Muscle layer of duodenum (tissue), 2 donors: ENCODE measurements around the gene ADGRL3.

Experiments
- H3K27ac ChIP-seq: one replicate; pipeline ENCODE4 v1.7.0; 2013; ENCODE audit warnings: mild to moderate bottlenecking, low read length
- H3K27me3 ChIP-seq: one replicate; pipeline ENCODE4 v1.7.0; 2013; ENCODE audit warnings: low read depth, mild to moderate bottlenecking, control low read depth, low read length
- H3K36me3 ChIP-seq, 2 donors: one replicate each; pipeline ENCODE4 v1.7.0; 2013; ENCODE audit warnings: low read length in 2 of 2, control low read depth in 1 of 2, mild to moderate bottlenecking in 1 of 2; ENCODE audit not compliant: insufficient read depth in 2 of 2, control insufficient read depth in 1 of 2
- H3K4me1 ChIP-seq, 2 donors: one replicate each; pipeline ENCODE4 v1.7.0; 2013; ENCODE audit warnings: low read length in 2 of 2, mild to moderate bottlenecking in 2 of 2, control low read depth in 1 of 2, moderate library complexity in 1 of 2; ENCODE audit not compliant: insufficient read depth in 2 of 2, control insufficient read depth in 1 of 2
- H3K4me3 ChIP-seq, 2 donors: one replicate each; pipeline ENCODE4 v1.7.0; 2013; ENCODE audit warnings: low read length in 2 of 2, low read depth in 1 of 2, mild to moderate bottlenecking in 1 of 2
- H3K9me3 ChIP-seq, 2 donors: one replicate each; pipeline ENCODE4 v1.7.0; 2013; ENCODE audit warnings: low read length in 2 of 2, control low read depth in 1 of 2, mild to moderate bottlenecking in 1 of 2; ENCODE audit not compliant: control insufficient read depth in 1 of 2
- donor health status: healthy.

ADGRL3 gene

DNA sequence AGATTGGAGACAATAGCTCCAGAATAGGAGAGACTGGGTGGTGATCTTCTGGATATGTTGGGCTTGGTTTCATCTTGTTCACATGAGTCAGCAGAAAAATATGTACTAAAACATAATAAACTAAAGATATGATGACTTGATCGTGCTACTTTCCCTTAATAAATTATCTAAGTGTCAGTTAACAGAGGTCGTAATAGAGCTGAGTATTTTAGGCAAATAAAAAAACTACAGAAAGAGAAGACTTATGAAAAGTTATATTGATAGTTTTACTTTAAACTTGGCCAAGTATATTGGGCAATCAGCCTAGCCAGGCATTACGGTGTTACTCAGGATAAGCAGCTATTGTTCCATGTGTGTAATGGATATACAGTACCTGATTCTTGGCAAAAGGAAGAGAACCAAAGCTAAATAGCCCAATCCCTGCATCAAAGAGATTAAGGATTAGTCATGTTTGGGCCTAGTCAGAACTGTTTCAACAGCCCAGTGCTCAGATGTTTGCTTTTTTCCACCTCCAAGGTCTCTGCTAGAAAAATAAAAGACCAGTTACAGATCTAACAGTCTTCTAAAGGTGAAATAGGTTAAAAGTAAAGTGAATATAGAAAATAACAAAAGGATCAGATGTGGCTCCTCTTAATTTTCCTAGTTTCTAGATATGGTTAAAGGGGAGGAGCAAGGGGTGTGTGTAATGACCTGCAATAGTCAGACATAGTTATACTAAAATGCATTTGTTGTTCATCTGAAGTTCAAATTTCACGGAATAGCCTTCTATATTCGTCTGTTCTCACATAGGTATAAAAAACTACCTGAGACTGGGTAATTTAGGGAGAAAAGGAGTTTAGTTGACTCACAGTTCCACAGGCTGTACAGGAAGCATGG is 262.6 kb downstream of the ADGRL3 start:
- no peak overlapping the region for H3K4me3 ChIP-seq
- no peak overlapping the region for H3K27ac ChIP-seq

DNA sequence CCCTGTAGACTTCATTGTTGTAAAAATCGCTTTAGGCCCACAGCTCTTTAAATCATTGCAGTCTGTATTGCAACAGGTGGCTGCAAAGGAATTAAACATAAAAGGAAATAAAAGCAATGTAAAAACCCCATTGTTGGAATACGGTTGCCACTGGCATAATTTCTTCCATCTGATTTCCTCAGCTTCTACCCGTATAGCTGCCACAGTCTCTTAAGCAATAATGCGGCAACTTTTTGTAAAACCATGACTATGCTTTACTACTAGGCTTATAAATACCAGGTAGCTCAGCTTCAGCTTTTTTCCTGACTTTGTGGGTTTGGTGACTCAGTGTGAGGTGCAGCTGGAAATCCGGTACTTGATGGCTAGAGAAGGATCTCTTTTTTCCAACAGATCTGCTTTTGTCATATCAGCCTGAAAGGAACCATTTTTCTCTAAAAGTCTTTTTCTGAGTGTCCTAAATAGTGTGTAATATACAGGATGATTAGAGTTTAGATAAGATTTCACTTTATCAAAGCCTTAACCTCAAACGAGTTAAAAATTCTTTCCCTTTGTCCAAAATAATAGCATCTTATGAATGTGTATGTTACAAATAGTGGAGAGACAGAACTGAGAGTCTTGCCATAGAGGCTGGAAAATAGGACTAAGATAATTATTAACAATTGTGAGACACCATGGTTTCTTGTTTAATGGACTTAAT is 268.0 kb downstream of the ADGRL3 start:
- no peaks in the 10 kb centered on the region for H3K36me3 ChIP-seq
- no peak overlapping the region for H3K27ac ChIP-seq
- no peaks in the 10 kb centered on the region for H3K9me3 ChIP-seq
- H3K4me1 ChIP-seq, result no peaks in the 10 kb centered on the region
- H3K27me3 ChIP-seq, result no peaks in the 10 kb centered on the region
- H3K4me3 ChIP-seq, result no peak overlapping the region

More for the DNA sequence above, 262.6 kb downstream of the ADGRL3 start:
- Histone ChIP-seq H3K27me3 (no peaks in the 10 kb centered on the region), H3K36me3 (no peaks in the 10 kb centered on the region), H3K4me1 (no peaks in the 10 kb centered on the region), H3K9me3 (no peaks in the 10 kb centered on the region)

DNA sequence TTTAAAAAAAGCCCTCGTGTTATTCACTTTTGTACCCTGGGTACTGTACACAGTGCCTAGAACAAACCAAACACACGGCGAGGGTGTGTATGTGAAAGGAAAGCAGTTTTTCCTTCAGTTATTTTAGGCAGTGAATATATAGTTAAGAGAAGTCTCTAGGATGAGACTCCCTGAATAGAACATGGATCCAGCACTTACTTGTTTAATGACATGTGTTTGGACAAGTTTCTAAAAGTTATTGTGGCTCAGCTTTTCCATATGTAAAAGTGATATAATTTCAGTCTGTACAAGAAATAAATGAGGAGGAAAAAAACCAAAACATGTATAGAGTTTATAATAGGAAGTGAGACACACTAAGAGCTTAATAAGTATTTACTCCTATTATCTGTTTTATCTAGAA is 273.2 kb downstream of the ADGRL3 start:
- H3K36me3 ChIP-seq, result no peaks in the 10 kb centered on the region
- H3K27ac ChIP-seq, result no peak overlapping the region
- no peaks in the 10 kb centered on the region for H3K4me1 ChIP-seq
- H3K9me3 ChIP-seq, result no peaks in the 10 kb centered on the region
- H3K27me3 ChIP-seq, result no peaks in the 10 kb centered on the region
- H3K4me3 ChIP-seq, result no peak overlapping the region

DNA sequence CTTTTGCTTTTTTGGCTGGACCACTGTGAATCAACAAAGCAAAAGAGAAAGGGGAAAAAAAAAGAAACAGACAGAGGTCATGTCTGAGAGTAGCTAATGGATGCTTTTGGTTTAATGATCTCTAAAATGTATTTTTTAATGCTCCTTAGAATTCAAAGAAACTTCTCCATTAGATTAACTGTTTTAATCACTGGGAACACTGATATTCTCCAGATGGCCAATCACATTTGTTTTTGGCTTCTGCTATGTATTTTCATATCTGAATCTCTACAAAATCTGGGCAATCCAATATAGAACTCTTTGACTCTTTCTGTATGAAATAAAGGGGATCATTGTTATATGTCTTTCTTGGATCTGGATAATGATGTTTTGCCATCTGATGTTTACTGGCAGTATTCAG is 278.2 kb downstream of the ADGRL3 start:
- H3K27me3 ChIP-seq, result no peaks in the 10 kb centered on the region
- no peak overlapping the region for H3K4me3 ChIP-seq
- no peak overlapping the region for H3K27ac ChIP-seq
- H3K36me3 ChIP-seq, result no peaks in the 10 kb centered on the region
- H3K4me1 ChIP-seq, result no peaks in the 10 kb centered on the region
- no peaks in the 10 kb centered on the region for H3K9me3 ChIP-seq

DNA sequence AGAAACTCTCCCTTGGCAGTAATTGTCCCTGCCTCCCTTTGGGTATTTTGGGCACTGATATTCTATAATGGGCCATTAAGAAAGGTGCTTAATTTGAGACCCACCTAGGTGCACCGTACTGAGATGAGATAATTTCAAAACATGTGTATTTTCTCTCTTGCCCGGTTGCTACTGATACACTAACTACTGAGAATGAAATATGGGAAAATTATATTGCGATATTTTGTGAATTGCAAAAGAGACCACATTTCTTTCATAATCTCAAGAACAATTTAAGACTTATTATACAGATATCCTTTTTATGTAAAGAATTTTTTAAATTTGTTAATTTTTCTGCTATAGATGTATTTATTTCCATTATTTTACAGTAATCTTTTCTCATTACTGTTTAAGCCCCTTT is 284.9 kb downstream of the ADGRL3 start:
- H3K9me3 ChIP-seq, result no peaks in the 10 kb centered on the region
- H3K27ac ChIP-seq, result no peak overlapping the region
- no peaks in the 10 kb centered on the region for H3K27me3 ChIP-seq
- no peaks in the 10 kb centered on the region for H3K36me3 ChIP-seq
- H3K4me3 ChIP-seq, result no peak overlapping the region
- H3K4me1 ChIP-seq, result no peaks in the 10 kb centered on the region

DNA sequence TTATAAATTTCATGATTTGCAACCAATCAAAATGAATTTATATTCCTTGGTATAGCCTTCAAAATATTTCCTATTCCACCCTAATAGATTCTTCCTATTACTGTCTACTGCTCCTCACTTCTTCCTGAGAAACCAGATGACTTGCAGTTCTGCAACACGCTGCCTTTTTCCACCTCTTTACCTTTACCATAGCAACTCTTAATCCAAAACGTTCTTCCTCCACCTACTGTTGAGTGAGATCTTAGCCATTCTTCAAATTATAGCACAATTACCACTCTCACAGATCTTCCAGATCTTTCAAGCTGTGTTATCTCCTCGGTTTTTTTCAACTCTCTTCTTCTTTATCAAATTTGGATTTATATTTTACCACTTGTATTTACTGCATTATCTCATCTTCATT is 289.8 kb downstream of the ADGRL3 start:
- Histone ChIP-seq H3K4me1 (no peaks in the 10 kb centered on the region), H3K36me3 (no peaks in the 10 kb centered on the region), H3K4me3 (no peak overlapping the region), H3K9me3 (no peaks in the 10 kb centered on the region), H3K27ac (no peak overlapping the region), H3K27me3 (no peaks in the 10 kb centered on the region)

DNA sequence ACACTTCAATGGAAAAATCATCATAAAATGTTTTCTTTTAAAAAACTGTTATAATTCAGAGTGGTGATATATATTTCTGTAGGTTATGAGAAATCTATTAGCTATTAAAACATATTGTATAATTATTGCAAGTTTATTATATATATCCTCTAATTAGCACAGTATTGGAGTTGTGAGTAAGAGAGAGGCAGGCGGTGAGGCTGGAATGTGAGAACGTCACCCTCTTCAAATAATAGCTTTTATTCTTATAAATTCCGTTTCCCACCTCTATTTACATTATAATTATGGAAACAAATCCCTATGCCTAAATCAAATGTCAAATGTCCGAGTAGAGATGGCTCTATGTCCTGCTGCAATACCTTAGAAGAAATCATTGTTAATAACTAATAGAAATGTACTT is 292.9 kb downstream of the ADGRL3 start:
- H3K27me3 ChIP-seq, result no peaks in the 10 kb centered on the region
- no peaks in the 10 kb centered on the region for H3K36me3 ChIP-seq
- H3K4me3 ChIP-seq, result no peak overlapping the region
- H3K4me1 ChIP-seq, result no peaks in the 10 kb centered on the region
- H3K9me3 ChIP-seq, result no peaks in the 10 kb centered on the region
- no peak overlapping the region for H3K27ac ChIP-seq

DNA sequence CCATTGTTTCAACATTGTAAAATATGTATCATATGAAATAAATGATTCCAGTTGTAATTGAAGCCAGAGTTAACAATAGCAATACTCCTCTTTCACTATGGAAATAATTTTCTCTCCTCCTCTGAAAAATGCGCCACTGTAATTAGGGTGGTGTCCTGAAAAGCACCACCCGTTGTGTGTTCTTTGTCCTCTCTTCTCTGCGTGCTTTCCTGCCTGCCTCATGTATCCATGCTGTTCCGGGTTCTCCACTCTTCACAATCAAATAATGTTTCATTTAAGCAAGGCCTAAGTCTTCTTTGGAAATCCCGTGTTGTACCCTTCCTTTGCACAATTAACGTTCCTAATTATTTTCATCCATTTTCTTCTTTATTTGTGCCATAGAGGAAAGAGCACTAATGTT is 293.3 kb downstream of the ADGRL3 start:
- Histone ChIP-seq H3K9me3 (no peaks in the 10 kb centered on the region), H3K36me3 (no peaks in the 10 kb centered on the region), H3K27ac (no peak overlapping the region), H3K4me1 (no peaks in the 10 kb centered on the region), H3K27me3 (no peaks in the 10 kb centered on the region), H3K4me3 (no peak overlapping the region)

DNA sequence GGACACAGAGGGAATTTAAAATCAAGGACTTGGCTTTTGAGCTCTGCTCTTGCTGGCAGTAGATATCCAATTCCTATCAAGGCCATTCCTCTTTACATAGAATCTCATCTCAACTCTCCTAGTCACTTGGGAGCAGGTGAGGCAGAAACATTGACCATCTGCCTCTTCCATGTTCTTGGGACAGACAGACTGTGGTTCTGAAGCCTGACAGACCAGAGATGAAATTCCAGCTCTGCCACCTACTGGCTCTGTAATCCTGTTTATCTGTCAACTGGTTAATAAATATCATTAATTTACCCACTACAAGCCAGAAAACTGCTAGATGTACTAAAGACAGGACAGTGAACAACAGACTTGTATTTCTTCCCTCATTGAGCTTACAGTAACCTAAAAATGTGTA is 300.8 kb downstream of the ADGRL3 start:
- no peak overlapping the region for H3K27ac ChIP-seq
- H3K36me3 ChIP-seq, result no peaks in the 10 kb centered on the region
- no peaks in the 10 kb centered on the region for H3K27me3 ChIP-seq
- no peaks in the 10 kb centered on the region for H3K9me3 ChIP-seq
- no peak overlapping the region for H3K4me3 ChIP-seq
- no peaks in the 10 kb centered on the region for H3K4me1 ChIP-seq

DNA sequence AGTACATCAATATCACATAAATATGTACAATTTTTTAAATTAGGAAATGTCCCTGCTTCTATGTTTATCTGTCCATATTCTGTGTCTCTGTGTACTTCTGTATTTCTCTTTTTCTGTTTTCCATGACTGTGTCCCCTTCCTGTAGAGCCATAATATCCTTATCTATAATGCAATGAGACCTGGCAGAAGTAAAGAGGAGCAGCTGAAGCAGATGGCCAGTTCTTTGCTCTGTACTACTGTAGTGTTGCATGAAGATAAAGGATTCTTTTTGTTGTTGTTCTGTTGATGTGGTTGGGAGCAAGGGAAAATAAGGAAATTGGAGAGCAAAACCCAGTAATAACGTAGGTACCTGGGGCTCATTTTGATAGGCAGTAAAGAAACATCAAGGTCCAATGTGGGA is 301.7 kb downstream of the ADGRL3 start:
- Histone ChIP-seq H3K27me3 (no peaks in the 10 kb centered on the region), H3K27ac (no peak overlapping the region), H3K4me3 (no peak overlapping the region), H3K9me3 (no peaks in the 10 kb centered on the region), H3K36me3 (no peaks in the 10 kb centered on the region), H3K4me1 (no peaks in the 10 kb centered on the region)

DNA sequence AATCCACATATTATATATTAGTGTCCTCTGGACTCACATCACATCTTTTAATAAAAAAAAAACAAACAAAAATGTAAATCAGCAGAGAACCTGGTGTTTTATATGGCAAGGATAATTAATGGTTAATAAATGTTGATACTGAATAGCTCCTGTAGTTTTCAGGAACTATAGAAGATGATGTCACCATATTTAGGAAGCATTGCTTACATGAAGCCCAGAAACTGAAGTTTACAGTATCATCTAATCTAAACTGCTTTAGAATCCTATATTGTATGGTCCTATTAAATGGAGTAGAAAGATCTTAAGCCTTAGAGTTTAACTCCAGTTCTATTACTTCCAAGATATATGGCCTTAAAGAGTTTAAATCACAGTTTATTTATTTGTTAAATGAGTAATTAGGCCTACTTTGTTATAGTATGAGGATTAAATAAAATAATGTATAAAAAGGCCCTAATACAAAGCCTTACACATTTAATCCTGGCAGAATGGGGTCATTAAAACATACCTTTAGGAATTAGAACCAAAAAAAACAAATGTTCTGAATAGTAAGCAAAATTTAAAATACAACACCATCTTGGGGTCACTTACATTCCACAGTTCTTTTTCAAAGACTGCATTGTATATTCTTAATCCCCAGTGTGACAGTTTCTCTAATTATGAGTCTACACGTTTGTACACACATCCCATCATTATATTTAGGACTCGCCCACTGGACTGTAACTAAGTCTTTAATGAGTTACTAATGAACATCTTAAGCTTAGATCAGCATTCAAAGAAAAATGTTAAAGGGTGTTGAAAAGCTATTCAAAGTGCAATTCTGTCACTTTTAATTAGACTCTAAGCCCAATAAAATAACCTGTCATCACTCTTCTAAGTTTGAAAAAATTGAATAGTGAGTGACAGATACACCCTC is 305.9 kb downstream of the ADGRL3 start:
- Histone ChIP-seq H3K27me3 (no peaks in the 10 kb centered on the region), H3K27ac (no peak overlapping the region), H3K36me3 (no peaks in the 10 kb centered on the region)

More for the DNA sequence above, 305.9 kb downstream of the ADGRL3 start:
- Histone ChIP-seq H3K9me3 (peaks cover 0 to 2% of the 10 kb centered on the region in 2 donors), H3K4me1 (no peaks in the 10 kb centered on the region), H3K4me3 (no peak overlapping the region)
